Stimulated activated CD4-positive, alpha-beta T cell treated with anti-CD3 and anti-CD28 coated beads, Interleukin-2, amount 100 ng/mL, for 24 hours (primary cell): ENCODE data around the gene PICK1.
"Not testable (repeated sequence)": the region's sequence is repeated elsewhere in the genome, so short reads cannot be mapped to it uniquely, and the experiment has no call there.

Experiments
- DNase-seq, 2 donors: peaks; one replicate each; pipeline ENCODE4 v3.0.0-alpha.2; 2020

PICK1 gene

DNA sequence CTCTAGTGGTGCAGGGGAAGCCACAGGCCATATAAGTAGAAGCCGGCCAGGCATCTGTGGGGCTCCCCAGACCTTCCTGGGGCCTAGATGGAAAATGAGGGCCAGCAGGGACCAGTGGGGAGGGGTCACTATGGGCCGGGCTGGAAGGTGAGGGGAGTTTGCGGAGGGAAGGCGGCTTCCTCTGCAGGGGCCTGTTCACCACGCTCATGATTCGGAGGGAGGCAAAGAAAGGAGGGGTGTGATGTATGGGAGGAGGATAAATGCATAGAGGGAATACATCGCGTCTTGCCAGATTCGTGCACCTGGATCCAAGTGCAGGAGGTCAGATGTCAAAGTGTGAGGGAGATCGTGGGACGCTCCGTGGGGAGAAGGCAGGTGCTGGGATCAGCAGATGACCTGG is 19.9 kb downstream of the PICK1 start:
- no peak for DNase-seq

DNA sequence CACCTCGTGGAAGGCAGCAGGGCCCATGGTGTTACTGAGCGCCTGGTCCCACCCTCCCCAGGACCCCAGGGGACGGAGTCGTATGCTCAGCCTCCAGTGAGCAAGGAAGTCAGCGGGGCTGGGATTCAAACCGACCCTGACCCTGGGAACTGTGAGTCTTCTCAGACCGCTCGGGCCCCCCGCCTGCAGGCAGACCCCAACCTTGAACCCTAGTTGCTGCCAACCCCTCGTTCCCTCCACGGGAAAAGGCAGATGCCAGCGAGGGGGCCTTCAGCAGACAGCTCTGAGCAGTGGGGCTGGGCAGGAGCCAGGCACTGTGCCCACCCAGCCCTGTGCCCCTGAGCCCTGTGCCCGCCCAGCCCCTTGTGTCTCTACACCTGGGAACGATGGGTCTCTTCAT is 20.4 kb downstream of the PICK1 start:
- no peak for DNase-seq

DNA sequence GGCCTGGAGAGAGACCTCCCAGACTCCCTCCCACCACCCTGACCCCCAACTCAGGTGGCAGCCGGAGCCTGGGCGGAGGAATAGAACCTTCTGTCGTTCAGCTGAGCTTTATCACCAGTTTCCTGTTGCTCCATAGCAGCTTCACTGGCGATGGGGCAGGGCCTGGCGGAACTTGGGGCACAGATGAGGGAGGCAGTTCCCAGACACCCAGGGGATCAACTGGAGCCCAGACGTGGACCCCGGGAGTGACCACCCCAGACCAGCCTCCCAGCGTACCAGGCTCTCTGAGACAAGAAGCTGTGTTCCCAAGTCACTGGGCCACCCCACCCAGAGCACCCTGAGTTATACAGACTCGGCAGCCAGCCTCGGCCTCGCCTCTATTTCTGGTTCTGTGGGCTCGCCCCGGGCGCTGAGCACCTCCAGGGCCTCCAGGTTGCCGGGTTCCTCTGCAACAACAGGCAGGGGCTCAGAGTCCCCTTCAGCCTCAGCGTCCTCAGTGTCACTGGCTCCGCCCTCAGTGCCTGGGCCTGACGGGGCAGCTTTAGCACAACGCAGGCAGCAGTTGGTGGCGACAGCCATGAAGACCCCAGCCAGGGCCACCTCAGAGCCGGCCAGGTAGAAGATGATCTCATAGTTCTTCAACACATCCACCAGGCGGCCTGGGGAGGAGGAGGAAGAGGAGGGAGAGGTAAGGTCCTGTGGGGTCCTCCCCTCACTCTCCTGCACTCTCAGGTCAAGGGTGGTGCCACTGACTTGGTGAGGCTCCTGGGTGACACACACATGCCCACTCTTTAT is 21.0 kb downstream of the PICK1 start:
- no peak for DNase-seq

DNA sequence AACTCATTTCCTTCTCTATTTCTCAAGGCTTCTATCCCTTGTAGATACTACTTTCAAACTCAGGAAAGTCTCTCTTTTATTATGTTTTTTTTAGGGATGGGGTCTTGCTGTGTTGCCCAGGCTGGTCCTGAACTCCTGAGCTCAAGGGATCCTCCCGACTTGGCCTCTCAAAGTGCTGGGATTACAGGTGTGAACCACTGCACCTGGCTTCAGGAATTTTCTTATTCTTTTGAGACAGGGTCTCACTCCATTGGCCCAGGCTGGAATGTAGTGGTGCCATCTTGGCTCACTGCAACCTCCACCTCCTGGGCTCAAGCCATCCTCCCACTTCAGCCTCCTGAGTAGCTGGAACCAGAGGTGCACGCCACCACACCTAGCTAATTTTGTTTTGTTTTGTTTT is 22.0 kb downstream of the PICK1 start:
- DNase-seq: not testable (repeated sequence)

DNA sequence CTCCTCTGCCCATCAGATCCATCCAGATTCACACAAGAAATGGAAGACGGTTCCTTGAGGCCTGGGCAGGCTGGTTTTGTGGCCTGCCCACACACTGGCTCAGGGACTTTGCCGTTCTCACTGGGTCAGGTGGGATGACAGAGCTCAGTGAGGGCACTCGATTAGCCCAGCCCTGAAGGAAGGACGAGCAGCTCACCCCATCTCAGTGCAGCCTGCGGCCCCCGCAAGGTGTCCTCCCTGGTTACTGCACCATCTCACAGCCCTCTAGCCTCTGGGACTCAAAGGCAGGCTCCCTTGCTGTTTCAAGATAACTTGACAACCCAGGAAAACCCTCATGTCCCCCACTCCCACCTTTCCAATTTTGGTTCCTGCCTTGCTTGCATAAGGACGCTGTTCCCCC is 22.6 kb downstream of the PICK1 start:
- no peak for DNase-seq

DNA sequence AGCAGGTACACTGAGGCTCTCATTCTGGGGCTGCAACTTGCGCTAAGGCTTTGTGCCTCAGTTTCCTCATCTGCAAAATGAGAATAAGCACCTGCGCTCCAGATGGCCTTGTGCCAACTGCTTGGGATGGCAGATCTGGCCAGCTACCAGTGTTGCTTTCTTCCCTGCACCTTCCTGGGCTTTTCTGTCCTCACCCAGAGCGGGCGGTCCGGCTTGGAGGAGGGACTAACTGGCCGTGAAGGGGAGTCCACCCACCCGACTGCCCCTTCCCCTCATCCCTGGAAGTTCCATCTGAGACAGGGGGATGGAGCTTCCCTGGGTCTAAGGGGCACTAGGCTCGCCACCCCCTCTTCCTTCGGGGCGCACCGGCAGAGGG is 23.3 kb downstream of the PICK1 start:
- DNase-seq: no peak

DNA sequence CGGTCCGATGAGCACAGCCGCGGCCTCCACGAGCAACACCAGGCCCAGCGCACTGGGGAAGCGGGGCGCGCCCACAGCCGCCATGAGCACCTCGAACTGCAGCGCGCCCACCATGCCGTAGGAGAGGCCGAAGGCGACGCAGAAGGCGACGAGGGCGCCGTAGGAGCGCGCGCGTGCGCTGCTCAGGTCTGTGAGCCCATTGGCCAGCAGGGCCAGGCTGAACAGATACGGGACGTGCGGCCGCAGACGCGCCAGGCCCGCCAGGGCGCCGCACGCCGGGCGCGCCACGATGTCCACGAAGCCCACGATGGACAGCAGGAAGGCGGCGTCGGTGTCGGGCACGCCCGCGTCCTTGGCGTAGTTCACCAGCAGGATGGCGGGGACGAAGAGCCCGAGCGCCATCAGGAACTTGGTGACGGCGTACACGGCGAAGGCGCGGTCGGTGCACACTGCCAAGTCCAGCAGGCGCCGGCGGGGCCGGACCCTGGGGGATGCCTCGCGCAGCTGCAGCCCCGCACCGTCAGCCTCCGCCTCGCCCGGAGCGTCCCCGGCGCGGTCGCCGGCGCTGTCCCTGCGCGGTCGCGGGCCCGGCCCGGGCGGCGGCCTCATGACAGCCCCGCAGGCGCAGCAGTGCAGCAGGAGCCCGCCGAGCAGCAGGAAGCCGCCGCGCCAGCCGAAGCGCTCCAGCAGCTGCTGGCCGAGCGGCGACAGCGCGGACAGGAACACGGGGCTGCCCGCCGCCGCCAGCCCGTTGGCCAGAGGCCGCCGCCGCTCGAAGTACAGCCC is 23.8 kb downstream of the PICK1 start:
- DNase-seq: peak in 1 of 2 donors; percentile 32

DNA sequence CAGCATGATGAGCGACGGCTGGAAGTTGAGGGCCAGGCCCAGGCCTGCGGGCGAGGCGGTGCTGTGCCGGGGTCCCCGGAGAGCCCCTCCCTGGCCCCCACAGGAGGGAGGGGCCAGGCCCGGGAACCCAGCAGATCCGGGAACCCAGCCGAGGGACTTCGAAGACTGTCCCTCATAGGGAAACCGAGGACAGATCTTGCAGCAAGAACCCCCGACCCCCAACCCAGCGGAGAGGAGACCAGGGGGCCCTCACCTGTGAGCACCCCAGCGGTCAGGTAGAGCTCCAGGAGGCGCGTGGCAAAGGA is 24.4 kb downstream of the PICK1 start:
- no peak for DNase-seq

DNA sequence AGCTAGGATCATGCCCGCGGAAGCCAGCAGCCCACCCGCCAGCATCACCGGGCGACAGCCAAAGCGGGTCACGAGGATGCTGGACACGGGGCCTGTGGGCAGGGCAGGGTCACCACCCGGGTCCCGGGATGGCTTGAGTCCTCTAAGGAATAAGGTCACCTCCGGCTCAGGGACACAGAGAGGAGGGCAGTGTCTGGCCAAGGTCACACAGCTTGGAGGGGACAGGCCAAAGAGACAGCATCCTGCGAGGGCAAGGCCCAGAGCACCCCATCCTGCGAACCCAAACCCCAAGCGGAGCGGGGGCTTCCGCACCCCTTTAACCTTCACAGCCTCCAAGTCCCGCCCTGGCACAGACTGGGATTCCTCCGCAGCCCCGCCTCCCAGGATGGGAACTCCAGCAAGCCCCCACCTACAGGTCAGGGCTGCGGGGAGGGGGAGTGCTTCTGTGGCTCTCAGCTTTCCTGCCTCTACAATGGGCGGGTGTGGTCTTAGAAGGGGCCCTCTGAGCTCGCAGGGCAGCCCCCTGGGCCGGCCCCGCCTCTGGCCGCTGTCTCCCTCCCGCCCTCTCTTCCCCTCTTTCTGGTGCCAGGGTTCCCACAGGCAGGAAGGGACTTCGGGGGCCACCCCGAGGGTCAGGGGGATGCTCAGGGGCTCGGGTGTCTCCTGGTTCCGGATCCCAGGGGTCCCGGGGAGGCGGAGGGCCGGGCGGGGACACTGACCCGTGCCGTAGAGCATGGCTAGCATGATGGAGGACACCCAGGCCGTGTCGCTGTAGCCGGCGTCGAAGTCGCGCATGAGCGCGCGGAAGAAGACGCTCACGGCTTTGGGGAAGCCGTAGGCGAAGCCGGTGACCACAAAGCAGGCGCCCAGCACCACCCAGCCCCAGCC is 25.0 kb downstream of the PICK1 start:
- DNase-seq: peak in 1 of 2 donors; percentile 32

DNA sequence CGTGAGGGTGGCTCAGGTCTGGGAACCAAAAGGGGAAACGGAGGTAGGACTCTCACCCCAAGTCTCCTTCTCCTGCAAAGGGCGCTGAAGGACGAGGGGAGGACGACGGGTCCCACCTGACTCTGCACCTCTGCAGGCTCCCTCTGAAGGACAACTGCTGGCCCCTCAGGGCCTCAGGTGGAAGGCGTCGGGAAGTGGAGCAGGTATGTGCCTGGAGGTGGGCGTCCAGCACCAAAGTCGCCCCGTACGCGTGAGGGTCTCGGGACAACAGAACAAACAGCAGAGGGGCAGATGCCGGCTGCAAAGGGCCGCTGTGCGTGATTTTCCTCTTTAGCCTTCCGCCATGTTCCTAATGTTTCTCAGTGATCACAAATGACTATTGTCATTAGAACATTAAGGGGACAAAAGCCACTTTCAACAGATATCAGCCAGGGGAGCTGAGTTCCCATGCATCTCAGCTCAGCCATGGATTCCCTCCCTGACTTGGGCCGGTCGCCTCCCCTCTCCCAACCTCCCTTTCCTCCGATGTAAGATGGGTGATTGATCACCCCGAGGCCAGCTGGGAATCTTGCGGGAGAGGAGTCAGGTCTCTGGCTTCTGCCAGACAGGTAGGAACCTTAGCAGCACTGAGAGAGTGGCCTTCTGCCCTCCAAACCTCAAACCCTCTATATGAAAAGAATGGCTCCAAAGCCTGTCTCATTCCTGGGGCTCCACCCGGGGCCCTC is 25.9 kb downstream of the PICK1 start:
- no peak for DNase-seq

DNA sequence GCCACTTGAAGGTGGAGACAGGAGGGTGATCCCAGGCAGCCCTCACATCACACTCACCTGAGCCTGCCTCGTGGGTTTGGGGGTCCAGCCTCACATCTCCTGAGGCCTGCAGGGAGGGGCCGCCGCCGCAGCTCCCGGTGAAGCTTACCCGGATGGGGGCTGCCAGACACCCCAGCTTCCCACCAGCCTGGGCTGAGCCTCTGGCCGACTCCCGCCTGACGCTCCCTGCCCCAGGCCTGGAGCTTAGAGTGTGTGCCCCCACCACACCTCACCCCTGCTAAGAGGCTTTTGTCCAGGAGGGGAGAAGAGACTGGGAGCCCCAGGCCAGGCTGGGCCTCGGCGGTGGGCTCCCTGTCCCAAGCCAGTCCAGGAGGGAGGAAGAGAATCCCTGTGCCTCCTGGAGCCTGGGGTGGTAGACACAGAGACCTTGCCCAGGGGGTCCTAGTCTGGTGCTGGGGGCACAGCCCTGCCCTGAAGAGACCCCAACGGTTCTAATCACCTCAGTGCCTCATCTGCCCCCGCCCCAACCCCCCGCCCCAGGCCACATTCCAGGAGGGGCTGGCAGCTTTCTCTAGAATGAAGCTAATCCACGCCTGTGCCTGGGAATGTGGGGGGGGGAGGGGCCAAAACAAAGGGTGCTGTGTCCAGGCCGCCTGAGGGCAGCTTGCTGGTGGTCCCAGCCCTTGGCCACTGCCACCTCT is 26.9 kb downstream of the PICK1 start, which contains the start of gene SLC16A8:
TSS of gene SLC16A8 (minus strand) at position 254 of the 701 bp plus-strand sequence. CDS start 1,311 bp downstream, outside the sequence.
- DNase-seq: no peak

DNA sequence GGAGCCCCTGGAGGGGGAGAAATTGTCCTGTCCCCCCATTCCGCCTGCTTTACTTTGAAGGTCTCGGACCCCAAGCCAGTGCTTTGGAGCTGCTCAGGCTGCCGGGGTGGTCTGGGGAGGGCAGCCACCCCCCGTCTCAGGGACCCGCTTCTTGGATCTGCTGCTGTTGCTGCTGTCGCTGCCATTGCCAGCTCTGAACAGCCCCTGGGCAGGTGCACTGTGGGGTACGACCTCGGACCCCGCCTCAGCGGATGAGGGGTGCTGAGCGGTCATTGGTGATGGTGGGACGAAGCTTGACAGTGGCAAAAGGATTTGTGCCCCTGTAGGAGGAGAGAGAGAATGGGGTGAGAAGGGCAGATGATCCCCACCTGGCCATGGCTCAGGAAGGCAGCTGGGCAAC is 27.9 kb downstream of the PICK1 start:
- DNase-seq: no peak

DNA sequence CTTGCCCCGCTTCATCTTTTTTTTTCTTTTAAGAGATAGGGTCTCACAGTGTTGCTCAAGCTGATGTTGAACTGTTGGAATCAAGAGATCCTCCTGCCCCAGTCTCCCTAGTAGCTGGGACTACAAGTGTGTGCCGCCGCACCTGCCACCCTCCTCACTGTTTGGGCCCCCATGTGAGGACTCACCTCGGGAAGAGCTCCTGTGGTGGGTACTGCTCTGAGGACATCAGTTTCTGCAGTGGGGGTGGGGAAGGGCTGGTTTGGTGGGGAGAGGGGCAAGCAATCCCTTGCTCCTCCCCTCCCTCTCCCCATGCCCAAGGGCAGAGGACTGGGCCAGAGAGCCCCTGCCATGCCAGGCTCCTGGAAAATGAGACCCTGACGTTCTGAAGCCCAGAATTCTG is 28.3 kb downstream of the PICK1 start:
- DNase-seq: no peak

DNA sequence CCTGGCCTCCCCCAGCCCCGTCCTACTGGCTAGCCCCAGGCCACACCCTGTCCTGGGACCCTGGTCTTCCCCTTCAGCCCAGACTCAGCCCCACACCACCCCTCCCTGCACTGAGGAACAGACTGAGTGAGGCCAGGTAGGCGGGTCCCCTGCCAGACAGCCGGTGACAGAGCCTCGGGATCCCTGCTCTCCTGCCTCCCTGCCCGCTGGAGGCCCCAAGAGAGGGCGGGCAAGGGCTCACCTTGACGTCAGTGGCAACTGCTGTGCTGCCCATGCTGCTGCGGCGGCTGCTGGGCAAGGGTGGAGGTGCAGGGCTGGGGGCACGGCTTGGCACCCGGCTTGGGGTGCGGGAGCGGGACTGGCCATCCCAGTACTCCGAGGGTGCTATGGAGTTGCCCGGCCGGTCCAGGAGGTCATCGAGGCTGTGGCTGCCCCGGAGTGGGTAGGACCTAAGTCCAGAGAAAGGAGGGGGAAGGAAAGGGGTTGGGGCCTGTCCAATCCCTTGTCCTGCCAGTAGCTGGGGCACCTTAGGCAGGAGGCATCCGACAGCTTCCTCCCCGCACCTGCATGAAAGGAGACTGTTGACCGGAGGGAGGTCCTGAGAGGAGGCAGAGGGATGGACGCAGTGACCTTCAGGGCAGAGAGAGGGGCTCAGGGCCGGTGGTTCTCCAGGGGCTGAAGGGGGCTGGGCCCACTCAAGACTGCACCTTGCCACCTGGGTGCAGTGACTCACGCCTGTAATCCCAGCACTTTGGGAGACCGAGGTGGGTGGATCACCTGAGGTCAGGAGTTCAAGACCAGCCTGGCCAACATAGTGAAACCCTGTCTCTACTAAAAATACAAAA is 29.0 kb downstream of the PICK1 start:
- no peak for DNase-seq

DNA sequence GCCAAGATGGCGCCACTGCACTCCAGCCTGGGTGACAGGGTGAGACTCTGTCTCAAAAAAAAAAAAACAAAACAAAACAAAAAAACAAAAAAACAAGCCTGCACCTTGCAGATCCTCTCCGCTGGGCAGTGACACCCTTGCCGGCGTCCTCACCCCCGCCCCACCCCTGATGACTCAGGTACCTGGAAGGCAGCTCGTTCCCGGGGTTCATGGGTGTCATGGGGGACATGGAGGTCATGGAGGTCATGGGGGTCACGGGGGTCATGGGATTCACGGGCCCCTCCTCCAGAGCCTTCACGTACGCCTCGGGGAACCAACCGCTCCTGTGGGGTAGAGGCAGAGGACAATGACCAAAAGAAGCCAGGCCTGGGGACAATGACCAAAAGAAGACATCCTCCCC is 29.7 kb downstream of the PICK1 start:
- no peak for DNase-seq

DNA sequence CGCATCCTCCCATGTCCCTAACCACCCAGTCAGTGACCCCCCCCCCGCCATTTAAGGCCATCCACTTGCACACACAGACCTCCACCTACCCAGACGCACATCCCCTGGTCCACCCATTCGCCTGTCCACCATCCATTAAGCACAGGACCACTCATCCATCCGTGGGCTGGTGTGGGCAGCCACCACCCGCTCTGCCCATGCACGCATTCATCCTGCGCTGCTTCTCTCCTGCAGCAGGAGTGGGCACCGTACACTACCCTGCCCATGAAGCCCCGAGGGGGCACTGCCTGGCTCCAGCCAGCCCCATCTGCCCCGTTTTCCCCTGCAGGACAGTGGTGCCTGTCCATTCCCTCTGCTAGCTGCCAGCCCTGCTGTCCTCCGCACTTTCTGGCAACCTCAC is 30.7 kb downstream of the PICK1 start:
- no peak for DNase-seq

DNA sequence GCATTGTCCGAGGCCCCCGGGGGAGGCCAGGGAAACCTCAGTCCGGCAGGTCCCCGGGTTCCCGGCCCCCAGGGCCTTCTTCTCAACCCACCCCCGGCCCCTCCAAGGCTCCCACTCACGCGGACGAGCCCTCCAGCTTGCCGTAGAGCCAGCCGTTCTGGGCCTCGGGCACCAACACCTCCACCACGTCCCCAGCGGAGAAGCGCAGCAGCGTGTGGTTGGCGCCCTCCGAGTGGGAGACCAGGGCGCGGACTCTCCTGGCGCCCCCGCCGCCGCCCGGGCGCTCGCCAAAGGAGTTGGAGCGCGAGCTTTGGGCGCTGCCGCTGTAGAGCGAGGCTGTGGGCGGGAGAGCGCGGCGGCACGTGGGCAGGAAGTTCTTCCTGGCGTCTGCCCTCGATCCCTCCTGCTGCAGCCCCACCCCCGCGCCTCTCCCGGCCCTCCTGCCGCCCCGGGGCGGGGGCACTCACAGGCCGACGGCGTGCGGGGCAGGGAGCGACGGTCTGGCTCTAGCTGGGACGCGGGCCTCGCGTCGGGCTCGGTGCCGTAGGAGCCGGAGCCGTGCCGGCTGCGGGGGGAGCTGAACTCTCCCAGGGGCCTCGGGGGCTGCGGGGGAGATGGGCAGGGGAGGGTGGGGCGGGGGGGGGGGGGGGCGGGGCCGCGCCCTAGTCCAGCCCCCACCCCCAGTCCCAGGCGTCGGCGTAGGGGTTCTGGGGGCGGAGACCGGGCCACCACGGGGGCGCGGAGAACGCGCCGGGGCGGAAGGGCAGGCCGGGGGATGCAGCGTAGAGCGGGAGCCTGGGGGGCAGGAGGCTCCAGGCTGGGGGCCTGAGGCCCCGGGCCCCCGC is 31.6 kb downstream of the PICK1 start:
- DNase-seq: no peak

DNA sequence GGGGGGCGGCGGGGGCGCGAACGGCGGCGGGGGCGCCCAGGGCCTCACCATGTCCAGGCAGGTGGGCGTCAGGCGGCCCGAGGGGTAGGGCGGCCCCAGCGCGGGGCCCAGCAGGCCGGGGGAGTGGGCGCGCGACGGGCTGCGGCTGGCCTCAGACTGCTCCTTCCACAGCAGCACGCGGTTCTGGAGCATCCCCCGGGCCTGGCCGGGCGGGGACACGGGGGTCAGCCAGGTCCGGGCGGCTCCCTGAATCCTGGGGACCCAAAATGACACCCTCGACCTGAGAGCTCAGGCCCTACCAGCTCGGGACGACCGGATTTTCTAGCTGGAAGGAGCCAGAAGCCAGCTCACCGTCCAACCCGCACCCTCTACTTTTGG is 32.3 kb downstream of the PICK1 start:
- no peak for DNase-seq

DNA sequence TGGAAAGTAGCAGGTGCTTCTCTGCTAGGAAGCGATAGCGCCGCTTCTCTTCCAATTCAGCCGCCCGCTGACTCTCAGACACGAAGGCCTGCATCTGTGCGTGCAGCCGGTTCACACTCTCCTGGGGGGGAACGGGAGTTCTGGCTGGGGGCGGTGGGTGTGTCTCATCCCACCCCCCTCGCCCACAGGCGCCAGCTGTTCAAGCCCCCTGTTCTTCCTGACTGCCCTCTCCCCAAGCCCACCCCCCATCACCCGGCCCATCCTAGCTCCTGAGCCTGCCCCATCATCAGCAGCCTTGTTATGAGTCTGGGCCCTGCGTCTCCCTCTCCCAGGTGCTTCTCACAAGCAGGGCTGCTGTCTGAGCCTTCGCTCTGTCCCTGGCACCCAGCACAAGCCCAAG is 39.9 kb downstream of the PICK1 start:
- no peak for DNase-seq
